ENCODE results near the gene IGBP1. TPM values are rescaled to one million over a fixed set of nuclear protein-coding genes. Genes with fewer than 3 reads are reported as not detected.

Gene IGBP1
- total RNA-seq, 3 donors from 2014 or later (not counting 1 experiment from before 2014, with no cell fraction given), result 39.4 to 40.7 (median 40.1) TPM

DNA sequence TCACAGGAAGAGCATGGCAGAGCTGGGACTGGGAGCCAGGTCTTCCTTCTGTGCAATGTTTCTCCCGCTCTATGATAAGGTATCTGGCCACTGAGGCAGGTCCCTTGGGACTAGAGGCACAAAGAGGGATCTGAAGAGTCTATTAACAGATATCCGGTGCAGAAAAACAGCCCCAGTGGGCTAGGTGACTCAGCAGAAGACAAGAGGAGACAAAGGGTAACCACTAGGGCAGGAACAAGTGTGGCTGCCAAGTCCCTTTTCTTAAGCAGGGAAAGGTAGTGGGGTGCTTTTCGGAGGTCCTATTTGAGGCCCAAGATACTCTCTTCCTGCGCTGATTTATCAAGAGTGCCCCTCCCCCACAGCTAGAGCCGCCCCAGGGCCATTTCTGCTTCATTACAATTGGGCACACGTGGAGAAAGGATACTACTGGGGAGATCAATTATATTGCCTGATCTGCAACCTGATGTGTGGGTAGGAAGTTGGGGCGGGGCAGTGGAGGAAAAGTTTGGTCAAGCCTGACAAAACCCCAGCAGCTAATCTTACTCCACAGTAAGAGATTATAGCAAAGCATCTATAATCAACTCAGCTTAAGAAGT lies 43.8 kb downstream of the IGBP1 start, which contains the start of gene DGAT2L6:
TSS of gene DGAT2L6 (plus strand) at position 546 of the 596 bp plus-strand sequence. CDS start 100 bp downstream, outside the sequence.
- Mint-ChIP-seq H3K36me3 (no peaks in the 10 kb centered on the region), H3K27me3 (ENCODE audit: low read depth in 2 of 2) (no peaks in the 10 kb centered on the region), H3K9me3 (no peaks in the 10 kb centered on the region), H3K4me3 (no peak within 1 kb of the TSS), H3K4me1 (peaks cover 7 to 10% of the 10 kb centered on the region in 2 donors), H3K27ac (peak within 1 kb of the TSS in 1 of 2 donors; percentile 16)
- DNase-seq, result no peak
- Histone ChIP-seq H3K36me3 (ENCODE audit: control insufficient read depth, insufficient read depth, low read length) (no peaks in the 10 kb centered on the region), H3K4me3 (ENCODE audit: low read length) (no peak within 1 kb of the TSS), H3K4me1 (ENCODE audit: control insufficient read depth, insufficient read depth, low read length) (no peaks in the 10 kb centered on the region), H3K27ac (ENCODE audit: low read length) (no peak within 1 kb of the TSS), H3K27me3 (ENCODE audit: control insufficient read depth, insufficient read depth, low read length) (no peaks in the 10 kb centered on the region), H3K9me3 (ENCODE audit: control insufficient read depth, insufficient read depth, low read length) (no peaks in the 10 kb centered on the region)
- intact Hi-C loops (cut with micrococcal nuclease), result no loop called here
- WGBS (ENCODE audit: insufficient coverage), result 59% methylated on average over 4 of the region's 7 CpGs
- ATAC-seq, result peak in 1 of 3 donors; percentile 40
- TF ChIP-seq, protein P1, sequence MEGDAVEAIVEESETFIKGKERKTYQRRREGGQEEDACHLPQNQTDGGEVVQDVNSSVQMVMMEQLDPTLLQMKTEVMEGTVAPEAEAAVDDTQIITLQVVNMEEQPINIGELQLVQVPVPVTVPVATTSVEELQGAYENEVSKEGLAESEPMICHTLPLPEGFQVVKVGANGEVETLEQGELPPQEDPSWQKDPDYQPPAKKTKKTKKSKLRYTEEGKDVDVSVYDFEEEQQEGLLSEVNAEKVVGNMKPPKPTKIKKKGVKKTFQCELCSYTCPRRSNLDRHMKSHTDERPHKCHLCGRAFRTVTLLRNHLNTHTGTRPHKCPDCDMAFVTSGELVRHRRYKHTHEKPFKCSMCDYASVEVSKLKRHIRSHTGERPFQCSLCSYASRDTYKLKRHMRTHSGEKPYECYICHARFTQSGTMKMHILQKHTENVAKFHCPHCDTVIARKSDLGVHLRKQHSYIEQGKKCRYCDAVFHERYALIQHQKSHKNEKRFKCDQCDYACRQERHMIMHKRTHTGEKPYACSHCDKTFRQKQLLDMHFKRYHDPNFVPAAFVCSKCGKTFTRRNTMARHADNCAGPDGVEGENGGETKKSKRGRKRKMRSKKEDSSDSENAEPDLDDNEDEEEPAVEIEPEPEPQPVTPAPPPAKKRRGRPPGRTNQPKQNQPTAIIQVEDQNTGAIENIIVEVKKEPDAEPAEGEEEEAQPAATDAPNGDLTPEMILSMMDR (IDR thresholded peaks at IDR 0.05), result no peak

DNA sequence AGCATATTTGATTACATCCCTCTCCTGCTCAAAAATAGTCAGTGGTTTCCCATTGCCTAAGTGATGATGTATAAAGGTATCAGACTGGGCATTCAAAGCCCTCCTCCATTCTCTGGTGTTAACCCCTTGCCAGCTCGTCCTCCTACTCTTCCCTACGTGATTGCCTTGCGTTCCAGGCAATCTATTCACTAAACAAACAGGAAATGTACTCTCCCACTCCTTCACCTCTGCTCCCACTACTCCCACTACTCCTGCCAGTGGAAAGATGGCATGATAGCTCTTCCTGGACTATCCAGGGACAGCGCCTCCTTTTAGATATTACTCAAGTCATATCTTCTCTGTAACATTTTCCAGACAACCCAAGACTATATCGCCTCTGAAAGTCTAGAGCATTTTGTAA lies 49.8 kb downstream of the IGBP1 start:
- Histone ChIP-seq H3K9me3 (ENCODE audit: control insufficient read depth, insufficient read depth, low read length) (no peaks in the 10 kb centered on the region), H3K4me1 (ENCODE audit: control insufficient read depth, insufficient read depth, low read length) (no peaks in the 10 kb centered on the region), H3K27me3 (ENCODE audit: control insufficient read depth, insufficient read depth, low read length) (no peaks in the 10 kb centered on the region), H3K4me3 (ENCODE audit: low read length) (no peak overlapping the region), H3K36me3 (ENCODE audit: control insufficient read depth, insufficient read depth, low read length) (no peaks in the 10 kb centered on the region), H3K27ac (ENCODE audit: low read length) (no peak overlapping the region)
- no peak overlapping the region for H3K27ac Mint-ChIP-seq
- ATAC-seq, result no peak
- H3K4me1 Mint-ChIP-seq, result no peaks in the 10 kb centered on the region
- H3K36me3 Mint-ChIP-seq, result no peaks in the 10 kb centered on the region
- H3K4me3 Mint-ChIP-seq, result no peak overlapping the region
- TF ChIP-seq, protein P1 (IDR thresholded peaks at IDR 0.05), result no peak
- 81% methylated on average over 3 of the region's 5 CpGs for WGBS (ENCODE audit: insufficient coverage)
- peaks cover under 1 to 5% of the 10 kb centered on the region in 2 donors for H3K27me3 Mint-ChIP-seq (ENCODE audit: low read depth in 2 of 2)
- no peaks in the 10 kb centered on the region for H3K9me3 Mint-ChIP-seq
- intact Hi-C loops (cut with micrococcal nuclease), result no loop called here
- no peak for DNase-seq

DNA sequence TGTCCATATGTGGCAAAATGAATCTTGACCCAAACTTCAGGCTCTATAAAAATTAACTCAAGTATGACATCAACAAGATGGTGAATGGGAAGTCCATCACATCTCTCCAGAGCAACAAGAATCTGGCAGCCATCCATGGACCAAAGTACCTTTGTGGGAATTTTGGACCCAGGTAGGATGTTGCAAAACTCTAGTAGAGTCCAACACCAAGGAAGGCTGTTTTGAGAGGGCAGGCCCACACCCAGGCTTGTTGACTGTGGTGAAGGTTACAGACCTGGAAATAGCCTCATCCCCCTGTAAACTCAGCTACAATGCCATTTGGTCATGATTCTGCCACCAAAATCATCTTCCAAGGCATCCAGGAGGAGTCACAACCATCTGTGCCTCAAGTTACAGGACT lies 57.0 kb downstream of the IGBP1 start:
- DNase-seq, result no peak
- intact Hi-C loops (cut with micrococcal nuclease), result no loop called here
- peaks cover 11 to 43% of the 10 kb centered on the region in 2 donors for H3K27me3 Mint-ChIP-seq (ENCODE audit: low read depth in 2 of 2)
- no peaks in the 10 kb centered on the region for H3K4me1 Mint-ChIP-seq
- H3K4me3 Mint-ChIP-seq, result no peak overlapping the region
- Histone ChIP-seq H3K27me3 (ENCODE audit: control insufficient read depth, insufficient read depth, low read length) (no peaks in the 10 kb centered on the region), H3K27ac (ENCODE audit: low read length) (no peak overlapping the region), H3K9me3 (ENCODE audit: control insufficient read depth, insufficient read depth, low read length) (no peaks in the 10 kb centered on the region), H3K4me3 (ENCODE audit: low read length) (no peak overlapping the region), H3K4me1 (ENCODE audit: control insufficient read depth, insufficient read depth, low read length) (no peaks in the 10 kb centered on the region), H3K36me3 (ENCODE audit: control insufficient read depth, insufficient read depth, low read length) (no peaks in the 10 kb centered on the region)
- TF ChIP-seq, protein P1 (IDR thresholded peaks at IDR 0.05), result no peak
- no peak for ATAC-seq
- H3K36me3 Mint-ChIP-seq, result peaks cover 8% of the 10 kb centered on the region
- H3K9me3 Mint-ChIP-seq, result peaks cover 0 to 4% of the 10 kb centered on the region in 2 donors
- H3K27ac Mint-ChIP-seq, result no peak overlapping the region
